ENCODE data around the gene HSD17B2.

GRCh38 chr16:82045465-82045864, 10.4 kb downstream of the HSD17B2 start:
- TF ChIP-seq EZH2 (IDR thresholded peaks at IDR 0.05; ENCODE audit: low read length, missing control alignments): no peak
- TF ChIP-seq, protein P1, sequence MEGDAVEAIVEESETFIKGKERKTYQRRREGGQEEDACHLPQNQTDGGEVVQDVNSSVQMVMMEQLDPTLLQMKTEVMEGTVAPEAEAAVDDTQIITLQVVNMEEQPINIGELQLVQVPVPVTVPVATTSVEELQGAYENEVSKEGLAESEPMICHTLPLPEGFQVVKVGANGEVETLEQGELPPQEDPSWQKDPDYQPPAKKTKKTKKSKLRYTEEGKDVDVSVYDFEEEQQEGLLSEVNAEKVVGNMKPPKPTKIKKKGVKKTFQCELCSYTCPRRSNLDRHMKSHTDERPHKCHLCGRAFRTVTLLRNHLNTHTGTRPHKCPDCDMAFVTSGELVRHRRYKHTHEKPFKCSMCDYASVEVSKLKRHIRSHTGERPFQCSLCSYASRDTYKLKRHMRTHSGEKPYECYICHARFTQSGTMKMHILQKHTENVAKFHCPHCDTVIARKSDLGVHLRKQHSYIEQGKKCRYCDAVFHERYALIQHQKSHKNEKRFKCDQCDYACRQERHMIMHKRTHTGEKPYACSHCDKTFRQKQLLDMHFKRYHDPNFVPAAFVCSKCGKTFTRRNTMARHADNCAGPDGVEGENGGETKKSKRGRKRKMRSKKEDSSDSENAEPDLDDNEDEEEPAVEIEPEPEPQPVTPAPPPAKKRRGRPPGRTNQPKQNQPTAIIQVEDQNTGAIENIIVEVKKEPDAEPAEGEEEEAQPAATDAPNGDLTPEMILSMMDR (conservative IDR thresholded peaks at IDR 0.05 in 1 of 2, IDR thresholded peaks at IDR 0.05 in 1 of 2; ENCODE audit: low read depth in 1 of 2, low read length in 2 of 2): no peak
